GM23248 (cell line): ENCODE data around the gene RLIM. TPM values are rescaled to one million over a fixed set of nuclear protein-coding genes. Genes with fewer than 3 reads are reported as not detected.

Experiments
- DNase-seq: peaks from one replicate; pipeline ENCODE4 v3.0.0-alpha.2; 2015
- H2AFZ ChIP-seq: fragments of 200-600 bp; sonication (generic); 2 replicates; pipeline ENCODE4 v1.6.1; 2016; ENCODE audit warnings: antibody characterized with exemption
- H3F3A ChIP-seq: fragments of 200-600 bp; sonication (generic); 2 replicates; pipeline ENCODE4 v1.6.1; 2016; ENCODE audit warnings: mild to moderate bottlenecking, antibody characterized with exemption, mixed run types; ENCODE audit not compliant: insufficient read depth
- H3K27ac ChIP-seq: fragments of 200-600 bp; sonication (generic); 2 replicates; pipeline ENCODE4 v1.5.1; 2016; ENCODE audit warnings: mild to moderate bottlenecking
- H3K27me3 ChIP-seq: fragments of 200-600 bp; sonication (generic); replicated peaks from 2 replicates; pipeline ENCODE4 v1.6.1; 2016; ENCODE audit warnings: mild to moderate bottlenecking; ENCODE audit not compliant: insufficient read depth
- H3K36me3 ChIP-seq: fragments of 200-600 bp; sonication (generic); 2 replicates; pipeline ENCODE4 v1.6.1; 2016; ENCODE audit warnings: low read depth, mild to moderate bottlenecking
- H3K4me1 ChIP-seq: fragments of 200-600 bp; sonication (generic); 2 replicates; pipeline ENCODE4 v1.6.1; 2016; ENCODE audit warnings: mild to moderate bottlenecking; ENCODE audit not compliant: insufficient read depth
- H3K4me2 ChIP-seq: fragments of 200-600 bp; sonication (generic); one replicate; pipeline ENCODE4 v1.6.1; 2016; ENCODE audit warnings: mild to moderate bottlenecking; ENCODE audit not compliant: unreplicated experiment
- H3K4me3 ChIP-seq: fragments of 200-600 bp; sonication (generic); 2 replicates; pipeline ENCODE4 v1.5.1; 2016; ENCODE audit warnings: mild to moderate bottlenecking
- H3K79me2 ChIP-seq: fragments of 200-600 bp; sonication (generic); 2 replicates; pipeline ENCODE4 v1.6.1; 2016; ENCODE audit warnings: mild to moderate bottlenecking; ENCODE audit not compliant: insufficient read depth
- H3K9ac ChIP-seq: fragments of 200-600 bp; sonication (generic); 2 replicates; pipeline ENCODE4 v1.6.1; 2016; ENCODE audit warnings: mild to moderate bottlenecking
- H3K9me2 ChIP-seq: fragments of 200-600 bp; sonication (generic); 2 replicates; pipeline ENCODE4 v1.6.1; 2016; ENCODE audit warnings: mixed run types, mild to moderate bottlenecking, moderate library complexity; ENCODE audit not compliant: insufficient read depth
- H3K9me3 ChIP-seq: fragments of 200-600 bp; sonication (generic); one replicate; pipeline ENCODE4 v1.6.1; 2017; ENCODE audit warnings: low read depth
- H4K20me1 ChIP-seq: fragments of 200-600 bp; sonication (generic); 2 replicates; pipeline ENCODE4 v1.6.0; 2016; ENCODE audit not compliant: insufficient read depth
- EZH2 ChIP-seq: fragments of 200-600 bp; sonication (generic); IDR thresholded peaks from 2 replicates; pipeline ENCODE4 v1.6.1; 2018; ENCODE audit warnings: antibody characterized with exemption, mild to moderate bottlenecking; ENCODE audit not compliant: insufficient read depth, poor library complexity, severe bottlenecking
- EZH2phosphoT487 ChIP-seq: fragments of 200-600 bp; sonication (generic); IDR thresholded peaks from 2 replicates; pipeline ENCODE4 v1.6.1; 2018; ENCODE audit warnings: antibody characterized with exemption, moderate library complexity, mild to moderate bottlenecking, low read depth; ENCODE audit not compliant: insufficient read depth
- WGBS, 2 experiments: methylation state at CpG; one replicate each; pipeline ENCODE4 v1.1.6; 2015 to 2017; ENCODE audit warnings: low lambda C conversion rate in 2 of 2, low coverage in 1 of 2; ENCODE audit errors: missing lambda C conversion rate in 2 of 2; 5-methylcytosine and 5-hydroxymethylcytosine counted together
- in situ Hi-C: fragments of 300-500 bp; cut with MboI; formaldehyde crosslinking; loops from 2 replicates; pipeline ENCODE4 v1.15.0; 2020
- polyA plus RNA-seq: library from polyadenylated mRNA; unstranded; fragments of >200 nt; fragmentation: Nextera tagmentation; extraction: Ambion mirVana; gene quantifications from 2 replicates; pipeline ENCODE4 v1.2.1, GENCODE V29; 2016
- total RNA-seq: library from RNA; depleted of rRNA; stranded (reverse); fragments of >200 nt; shearing (Covaris generic); gene quantifications from 2 replicates; pipeline ENCODE4 v1.2.3, GENCODE V29; 2014

RLIM gene
- total and polyA plus RNA-seq, 2 experiments from 2014 or later = 11.4 to 40.1 TPM

DNA sequence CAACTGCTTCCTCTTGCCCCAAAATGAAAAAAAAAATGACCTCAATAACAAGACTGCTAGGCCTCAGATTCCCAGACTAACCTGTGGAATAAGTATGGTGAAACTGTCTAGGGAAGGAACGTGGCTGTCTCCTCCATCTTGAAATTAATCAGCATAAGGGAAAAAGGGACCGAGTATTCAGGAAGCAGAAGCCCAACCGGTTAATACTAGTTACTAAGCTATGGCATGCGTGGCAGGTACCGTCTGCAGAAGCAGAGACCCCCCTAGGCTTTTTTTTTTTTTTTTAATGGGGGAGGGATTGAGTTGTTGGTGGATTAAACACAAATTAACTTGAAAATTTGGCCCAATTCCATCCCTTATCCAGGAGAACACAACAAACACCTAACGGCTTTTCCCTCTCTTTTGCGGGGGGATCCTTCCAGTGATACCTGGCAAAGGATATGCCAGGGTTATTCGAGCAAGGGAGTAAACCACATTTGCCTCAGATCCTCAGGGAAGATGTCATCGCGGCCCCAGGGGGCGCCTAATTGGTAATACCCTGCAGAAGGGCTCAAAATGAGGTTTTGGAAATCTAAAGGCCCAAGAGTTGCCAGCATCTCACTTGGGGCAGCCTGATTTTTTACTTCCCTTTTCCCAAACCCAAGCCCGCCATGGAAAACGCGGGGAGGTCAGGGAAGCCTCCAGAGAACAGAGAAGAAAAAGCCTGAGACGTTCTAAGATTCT, 893 bp downstream of the RLIM start:
- WGBS, 2 experiments = 0 to 1% methylated on average over 14 of the region's 15 CpGs
- Histone ChIP-seq H3K9ac (peak overlapping the region; percentile 100), H3F3A (0 out of 2 replicates have a peak, but pooled peaks cover 3% of the 10 kb centered on the region), H2AFZ (no peak overlapping the region), H3K79me2 (peaks cover 58% of the 10 kb centered on the region), H3K36me3 (peaks cover 5% of the 10 kb centered on the region; the same call in 1 of the 2 replicates), H3K4me2 (peak overlapping the region; percentile 96), H3K27ac (peak overlapping the region; percentile 99), H3K9me2 (no peaks in the 10 kb centered on the region), H3K4me1 (0 out of 2 replicates have a peak, but pooled peaks cover 9% of the 10 kb centered on the region), H4K20me1 (no peaks in the 10 kb centered on the region), H3K9me3 (no peaks in the 10 kb centered on the region), H3K4me3 (peak overlapping the region; percentile 98), H3K27me3 (no peaks in the 10 kb centered on the region)
- TF ChIP-seq EZH2phosphoT487 (no peak), EZH2 (no peak)
- in situ Hi-C loops = no loop called here
- peak; percentile 68 for DNase-seq

- Histone ChIP-seq H3K4me1 (0 out of 2 replicates have a peak, but pooled peaks cover 6% of the 10 kb centered on the region), H4K20me1 (peaks cover 4% of the 10 kb centered on the region; the same call in 1 of the 2 replicates), H3K79me2 (peaks cover 100% of the 10 kb centered on the region), H3K27me3 (no peaks in the 10 kb centered on the region), H2AFZ (no peak overlapping the region), H3K9me2 (no peaks in the 10 kb centered on the region), H3K27ac (no peak overlapping the region), H3K9ac (no peak overlapping the region), H3K4me3 (no peak overlapping the region), H3K9me3 (no peaks in the 10 kb centered on the region), H3K36me3 (peaks cover 5% of the 10 kb centered on the region; the same call in 1 of the 2 replicates), H3F3A (no peaks in the 10 kb centered on the region), H3K4me2 (no peak overlapping the region)
- DNase-seq = peak; percentile 5
- TF ChIP-seq EZH2 (no peak), EZH2phosphoT487 (no peak)
- in situ Hi-C loops = no loop called here
- WGBS, 2 experiments = 90 to 96% methylated on average over 8 to 12 of the region's 12 CpGs
Observed at GRCh38 chrX:74606799-74607198, 7.6 kb downstream of the RLIM start.

GRCh38 chrX:74606342-74606741, 8.1 kb downstream of the RLIM start:
- in situ Hi-C loops = no loop called here
- H4K20me1 ChIP-seq = peaks cover 4% of the 10 kb centered on the region; the same call in 1 of the 2 replicates
- no peak overlapping the region for H3K4me2 ChIP-seq
- no peaks in the 10 kb centered on the region for H3F3A ChIP-seq
- H3K9ac ChIP-seq = no peak overlapping the region
- H3K27me3 ChIP-seq = no peaks in the 10 kb centered on the region
- H3K4me3 ChIP-seq = no peak overlapping the region
- peaks cover under 1% of the 10 kb centered on the region; the same call in 1 of the 2 replicates for H3K36me3 ChIP-seq
- TF ChIP-seq EZH2phosphoT487 (no peak), EZH2 (no peak)
- H2AFZ ChIP-seq = no peak overlapping the region
- no peak for DNase-seq
- H3K9me3 ChIP-seq = no peaks in the 10 kb centered on the region
- H3K9me2 ChIP-seq = no peaks in the 10 kb centered on the region
- 0 out of 2 replicates have a peak, but pooled peaks cover 1% of the 10 kb centered on the region for H3K4me1 ChIP-seq
- H3K27ac ChIP-seq = no peak overlapping the region
- peaks cover 100% of the 10 kb centered on the region for H3K79me2 ChIP-seq

- 97 to 100% methylated on average over 2 of the region's 2 CpGs for WGBS, 2 experiments
- peaks cover 4% of the 10 kb centered on the region; the same call in 1 of the 2 replicates for H4K20me1 ChIP-seq
- no peak overlapping the region for H3K27ac ChIP-seq
- no peaks in the 10 kb centered on the region for H3K9me2 ChIP-seq
- no peak for DNase-seq
- H3K36me3 ChIP-seq = no peaks in the 10 kb centered on the region; the same call in 1 of the 2 replicates
- H3K9me3 ChIP-seq = no peaks in the 10 kb centered on the region
- no peak overlapping the region for H3K4me2 ChIP-seq
- H3F3A ChIP-seq = no peaks in the 10 kb centered on the region
- no peaks in the 10 kb centered on the region for H3K27me3 ChIP-seq
- H3K79me2 ChIP-seq = peaks cover 100% of the 10 kb centered on the region
- no peak for TF ChIP-seq EZH2
- TF ChIP-seq EZH2phosphoT487 = no peak
- in situ Hi-C loops = no loop called here
- no peak overlapping the region for H2AFZ ChIP-seq
- H3K4me3 ChIP-seq = no peak overlapping the region
- H3K9ac ChIP-seq = no peak overlapping the region
- no peaks in the 10 kb centered on the region for H3K4me1 ChIP-seq
Observed at GRCh38 chrX:74603040-74603439, 11.4 kb downstream of the RLIM start.
